ENCODE data around the gene RNF207.

RNF207 gene

GRCh38 chr1:6237093-6237492 is 31.2 kb downstream of the RNF207 start:
- no peak overlapping the region for H3K4me2 ChIP-seq (ENCODE audit: low read depth, low read length)
- no peaks in the 10 kb centered on the region for H4K20me1 ChIP-seq (ENCODE audit: insufficient read depth, low read length)
- no peaks in the 10 kb centered on the region for H3K9me3 ChIP-seq (replicated peaks; ENCODE audit: insufficient read depth, low read length)
- H3K36me3 ChIP-seq (replicated peaks; ENCODE audit: insufficient read depth, low read length) = peaks cover 5% of the 10 kb centered on the region; the same call in 1 of the 2 replicates
- H3K4me1 ChIP-seq (ENCODE audit: low read length) = no peaks in the 10 kb centered on the region
- peaks cover 25% of the 10 kb centered on the region for H3K79me2 ChIP-seq (ENCODE audit: low read length)
- no peak for DNase-seq
- TF ChIP-seq EZH2 (optimal IDR thresholded peaks at IDR 0.05; ENCODE audit: low read depth, low read length) = no peak
- H3F3A ChIP-seq (ENCODE audit: insufficient read depth, low read length) = no peaks in the 10 kb centered on the region
- peaks cover 36% of the 10 kb centered on the region for H3K27me3 ChIP-seq (replicated peaks; ENCODE audit: insufficient read depth, low read length)
- no peak overlapping the region for H3K4me3 ChIP-seq (ENCODE audit: low read length)
- H3K9me2 ChIP-seq (replicated peaks; ENCODE audit: insufficient read depth, low read length) = no peaks in the 10 kb centered on the region
- no peak overlapping the region for H2AFZ ChIP-seq (ENCODE audit: low read length)
- H3K27ac ChIP-seq (ENCODE audit: low read length) = no peak overlapping the region
- no peak overlapping the region for H3K9ac ChIP-seq (ENCODE audit: low read length)

GRCh38 chr1:6239213-6239752 is 33.4 kb downstream of the RNF207 start:
- DNase-seq = no peak
- H3K4me1 ChIP-seq (ENCODE audit: low read length) = no peaks in the 10 kb centered on the region
- no peak overlapping the region for H3K4me3 ChIP-seq (ENCODE audit: low read length)
- H3F3A ChIP-seq (ENCODE audit: insufficient read depth, low read length) = no peaks in the 10 kb centered on the region
- peaks cover 55% of the 10 kb centered on the region for H3K27me3 ChIP-seq (replicated peaks; ENCODE audit: insufficient read depth, low read length)
- H3K9me3 ChIP-seq (replicated peaks; ENCODE audit: insufficient read depth, low read length) = no peaks in the 10 kb centered on the region
- H3K27ac ChIP-seq (ENCODE audit: low read length) = no peak overlapping the region
- no peak overlapping the region for H3K4me2 ChIP-seq (ENCODE audit: low read depth, low read length)
- TF ChIP-seq EZH2 (optimal IDR thresholded peaks at IDR 0.05; ENCODE audit: low read depth, low read length) (no peak), CTCF (IDR thresholded peaks at IDR 0.05; ENCODE audit: low read length) (no peak), EZH2phosphoT487 (IDR thresholded peaks at IDR 0.05; ENCODE audit: low read length) (no peak)
- H3K36me3 ChIP-seq (replicated peaks; ENCODE audit: insufficient read depth, low read length) = no peaks in the 10 kb centered on the region
- H3K9me2 ChIP-seq (replicated peaks; ENCODE audit: insufficient read depth, low read length) = no peaks in the 10 kb centered on the region
- no peaks in the 10 kb centered on the region for H4K20me1 ChIP-seq (ENCODE audit: insufficient read depth, low read length)
- peaks cover 11% of the 10 kb centered on the region for H3K79me2 ChIP-seq (ENCODE audit: low read length)
- no peak overlapping the region for H3K9ac ChIP-seq (ENCODE audit: low read length)
- H2AFZ ChIP-seq (ENCODE audit: low read length) = no peak overlapping the region

- no peaks in the 10 kb centered on the region for H3K4me1 ChIP-seq (ENCODE audit: low read length)
- no peak overlapping the region for H2AFZ ChIP-seq (ENCODE audit: low read length)
- DNase-seq = no peak
- no peaks in the 10 kb centered on the region for H4K20me1 ChIP-seq (ENCODE audit: insufficient read depth, low read length)
- H3K9ac ChIP-seq (ENCODE audit: low read length) = no peak overlapping the region
- H3K9me3 ChIP-seq (replicated peaks; ENCODE audit: insufficient read depth, low read length) = no peaks in the 10 kb centered on the region
- no peaks in the 10 kb centered on the region for H3F3A ChIP-seq (ENCODE audit: insufficient read depth, low read length)
- no peaks in the 10 kb centered on the region for H3K36me3 ChIP-seq (replicated peaks; ENCODE audit: insufficient read depth, low read length)
- H3K4me2 ChIP-seq (ENCODE audit: low read depth, low read length) = no peak overlapping the region
- TF ChIP-seq CTCF (IDR thresholded peaks at IDR 0.05; ENCODE audit: low read length) = no peak
- no peak for TF ChIP-seq EZH2phosphoT487 (IDR thresholded peaks at IDR 0.05; ENCODE audit: low read length)
- no peak for TF ChIP-seq EZH2 (optimal IDR thresholded peaks at IDR 0.05; ENCODE audit: low read depth, low read length)
- H3K27ac ChIP-seq (ENCODE audit: low read length) = no peak overlapping the region
- H3K9me2 ChIP-seq (replicated peaks; ENCODE audit: insufficient read depth, low read length) = no peaks in the 10 kb centered on the region
- H3K79me2 ChIP-seq (ENCODE audit: low read length) = peaks cover 3% of the 10 kb centered on the region
- H3K4me3 ChIP-seq (ENCODE audit: low read length) = no peak overlapping the region
- H3K27me3 ChIP-seq (replicated peaks; ENCODE audit: insufficient read depth, low read length) = peaks cover 59% of the 10 kb centered on the region
These were observed 34.2 kb downstream of the RNF207 start for GRCh38 chr1:6239950-6240768.
